GM12878 (cell line): ENCODE measurements around the gene ADD1. TPM values are rescaled to one million over a fixed set of nuclear protein-coding genes. Genes with fewer than 3 reads are reported as not detected.

Experiments used
- ATAC-seq: fragments of 200-7000 bp; cut with Tn5 transposase; 3 replicates; pipeline ENCODE4 v1.9.1; 2020; ENCODE audit warnings: mild to moderate bottlenecking, moderate library complexity
- BruUV-seq: library from RNA; stranded (reverse); fragments of 400-500 nt; replicated peaks from 2 replicates; lab custom pipeline; 2021; lab: Mats Ljungman, UMichigan
- CTCF ChIA-PET: fragments of 300-600 bp; sonication (Branson Sonifier 250); formaldehyde crosslinking; extraction: SDS; loops from one replicate; lab custom pipeline; 2021; ENCODE audit warnings: inconsistent platforms; lab: Yijun Ruan, JAX
- POLR2A ChIA-PET: fragments of 350-600 bp; formaldehyde crosslinking; extraction: SDS; loops from one replicate; lab custom pipeline; 2021; ENCODE audit warnings: inconsistent platforms; lab: Charles Lee
- RAD21 ChIA-PET: fragments of 300-600 bp; sonication (Branson Sonifier 250); formaldehyde crosslinking; loops from one replicate; lab custom pipeline; 2023; ENCODE audit warnings: antibody characterized with exemption; ENCODE audit not compliant: unreplicated experiment; lab: Charles Lee
- SMC1A ChIA-PET: fragments of 300-600 bp; sonication (Branson Sonifier 250); formaldehyde crosslinking; loops from one replicate; lab custom pipeline; 2023; ENCODE audit not compliant: unreplicated experiment, uncharacterized antibody; lab: Charles Lee
- DNase-seq: peaks from one replicate; pipeline ENCODE4 v3.0.0-alpha.2; 2011; ENCODE audit warnings: low read depth, low spot score
- FAIRE-seq: peaks from 3 replicates; lab custom pipeline; 2011; peaks lifted over from hg19 to GRCh38; lab: Jason Lieb, UNC
- H2AFZ ChIP-seq: 2 replicates; pipeline ENCODE4 v1.6.0; 2011; ENCODE audit warnings: low read depth, low read length, control low read depth; ENCODE audit not compliant: control insufficient read depth
- H3K27ac ChIP-seq: 2 replicates; pipeline ENCODE4 v1.5.1; 2011; ENCODE audit warnings: control low read depth; ENCODE audit not compliant: control insufficient read depth, insufficient read depth
- H3K27me3 ChIP-seq, 2 experiments: replicated peaks in 1 of 2; 2 replicates each; pipeline versions ENCODE4 v1.6.0 to v1.6.1; 2011; ENCODE audit warnings: low read length in 1 of 2; ENCODE audit not compliant: control insufficient read depth in 2 of 2, insufficient read depth in 2 of 2
- H3K36me3 ChIP-seq, 2 experiments: 2 replicates each; pipeline ENCODE4 v1.5.1; 2011; ENCODE audit warnings: low read length in 1 of 2; ENCODE audit not compliant: control insufficient read depth in 2 of 2, insufficient read depth in 2 of 2
- H3K4me1 ChIP-seq: 2 replicates; pipeline ENCODE4 v1.6.1; 2011; ENCODE audit warnings: mild to moderate bottlenecking, low read length, moderate library complexity, mixed read lengths; ENCODE audit not compliant: control insufficient read depth, insufficient read depth
- H3K4me2 ChIP-seq: 2 replicates; pipeline ENCODE4 v1.6.0; 2011; ENCODE audit warnings: control low read depth; ENCODE audit not compliant: control insufficient read depth, insufficient read depth
- H3K4me3 ChIP-seq: fragments of 200-600 bp; sonication (generic); 2 replicates; pipeline ENCODE4 v1.5.1; 2016
- H3K79me2 ChIP-seq: 2 replicates; pipeline ENCODE4 v1.6.0; 2011; ENCODE audit warnings: low read length; ENCODE audit not compliant: control insufficient read depth, insufficient read depth
- H3K9ac ChIP-seq: 2 replicates; pipeline ENCODE4 v1.8.0; 2011; ENCODE audit warnings: low read length, control low read depth, mixed read lengths; ENCODE audit not compliant: control insufficient read depth, insufficient read depth
- H3K9me3 ChIP-seq: replicated peaks from 3 replicates; pipeline ENCODE4 v1.5.1; 2011; ENCODE audit warnings: mild to moderate bottlenecking, low read length; ENCODE audit not compliant: control insufficient read depth, insufficient read depth
- H4K20me1 ChIP-seq: 2 replicates; pipeline ENCODE4 v1.6.0; 2011; ENCODE audit not compliant: control insufficient read depth, insufficient read depth
- BRCA1 ChIP-seq: IDR thresholded peaks from 2 replicates; pipeline ENCODE4 v1.6.1; 2011; ENCODE audit warnings: low read depth, low read length, improper control_type of control experiment
- CBFB ChIP-seq: IDR thresholded peaks from 2 replicates; pipeline ENCODE4 v1.6.1; 2016; ENCODE audit warnings: antibody characterized with exemption, low read depth
- GATAD2B ChIP-seq: fragments of 450-650 bp; conservative IDR thresholded peaks from 2 replicates; pipeline ENCODE4 v1.6.1; 2017; ENCODE audit warnings: low read depth, mild to moderate bottlenecking, moderate library complexity
- HCFC1 ChIP-seq: fragments of 150-350 bp; IDR thresholded peaks from 2 replicates; pipeline ENCODE4 v1.6.1; 2014; ENCODE audit warnings: low read length
- MTA2 ChIP-seq: fragments of 450-650 bp; IDR thresholded peaks from 2 replicates; pipeline ENCODE4 v1.6.1; 2016; ENCODE audit warnings: low read depth, mild to moderate bottlenecking, moderate library complexity
- MXI1 ChIP-seq: fragments of 150-350 bp; IDR thresholded peaks from 2 replicates; pipeline ENCODE4 v1.6.1; 2011; ENCODE audit warnings: low read depth, mild to moderate bottlenecking, inconsistent platforms, low read length, improper control_type of control experiment
- NBN ChIP-seq: fragments of 450-650 bp; IDR thresholded peaks from 2 replicates; pipeline ENCODE4 v1.6.1; 2016
- NFYB ChIP-seq: IDR thresholded peaks from 2 replicates; pipeline ENCODE4 v1.6.1; 2011; ENCODE audit warnings: low read depth, mild to moderate bottlenecking, low read length, improper control_type of control experiment, moderate library complexity; ENCODE audit not compliant: insufficient read depth
- PAX5 ChIP-seq: IDR thresholded peaks from 2 replicates; pipeline ENCODE4 v1.6.1; 2011; ENCODE audit warnings: low read depth, low read length, borderline replicate concordance
- RCOR1 ChIP-seq: conservative IDR thresholded peaks from 2 replicates; pipeline ENCODE4 v1.6.1; 2012; ENCODE audit warnings: low read depth, low read length, improper control_type of control experiment
- RUNX3 ChIP-seq: IDR thresholded peaks from 2 replicates; pipeline ENCODE4 v1.6.1; 2012; ENCODE audit warnings: low read length, inconsistent platforms
- SMARCA5 ChIP-seq: fragments of 450-650 bp; IDR thresholded peaks from 2 replicates; pipeline ENCODE4 v1.6.1; 2017; ENCODE audit warnings: mild to moderate bottlenecking
- STAT3 ChIP-seq: IDR thresholded peaks from 2 replicates; pipeline ENCODE4 v1.6.1; 2011; ENCODE audit warnings: low read depth, low read length, improper control_type of control experiment
- ZNF217 ChIP-seq: fragments of 450-650 bp; IDR thresholded peaks from 2 replicates; pipeline ENCODE4 v1.6.1; 2017; ENCODE audit warnings: antibody characterized with exemption, mild to moderate bottlenecking
- WGBS: methylation state at CpG from one replicate; pipeline ENCODE4 v1.1.6; 2016; ENCODE audit warnings: low lambda C conversion rate; ENCODE audit not compliant: insufficient replicate concordance, insufficient coverage; ENCODE audit errors: missing lambda C conversion rate; 5-methylcytosine and 5-hydroxymethylcytosine counted together
- in situ Hi-C: fragments of 300-500 bp; cut with MboI; formaldehyde crosslinking; loops from 9 replicates; pipeline ENCODE4 v1.14.3; 2018; ENCODE audit warnings: mixed read lengths
- intact Hi-C: fragments of 100-400 bp; cut with micrococcal nuclease; formaldehyde crosslinking; loops from one replicate; pipeline ENCODE4 v1.14.2; 2022; ENCODE audit not compliant: unreplicated experiment
- polyA plus RNA-seq, 11 experiments: library from polyadenylated mRNA; depleted of rRNA in 4 of 11; unstranded in 6 of 11; stranded (reverse) in 5 of 11; fragments of >200 nt; fragmentation: Nextera tagmentation in 4 of 11; fragmentation: Illumina TruSeq in 1 of 11; extraction: Ambion mirVana in 4 of 11; extraction: Trizol in 1 of 11; gene quantifications; 1 replicate in 1 of 11; 2 replicates in 10 of 11; pipeline versions ENCODE4 v1.2.1 to v1.2.3, GENCODE V29; 2011 to 2016; ENCODE audit warnings: inconsistent platforms in 2 of 11, missing spikeins in 2 of 11, low read depth in 1 of 11
- total RNA-seq, 4 experiments: library from RNA; depleted of rRNA in 3 of 4; stranded (reverse); fragments of >200 nt in 3 of 4; fragmentation: Illumina TruSeq in 1 of 4; extraction: Trizol in 1 of 4; gene quantifications; 2 replicates each; pipeline versions ENCODE4 v1.2.1 to v1.2.3, GENCODE V29; 2013 to 2021
- TF ChIP-seq, protein P1 (sequence below), 3 experiments: IDR thresholded peaks in 2 of 3; conservative IDR thresholded peaks in 1 of 3; 2 replicates each; pipeline ENCODE4 v1.5.1; 2011; ENCODE audit warnings: low read depth in 3 of 3, low read length in 3 of 3, mild to moderate bottlenecking in 3 of 3, control low read depth in 2 of 3, moderate library complexity in 2 of 3, inconsistent platforms in 1 of 3, mixed read lengths in 1 of 3; ENCODE audit not compliant: control insufficient read depth in 2 of 3, insufficient read depth in 1 of 3; ENCODE audit errors: extremely low read depth in 1 of 3
- TF ChIP-seq, protein P2 (sequence below): fragments of 450-650 bp; IDR thresholded peaks from 2 replicates; pipeline ENCODE4 v1.6.1; 2017; ENCODE audit warnings: mild to moderate bottlenecking, moderate library complexity
- TF ChIP-seq, protein P3 (sequence below): IDR thresholded peaks from 2 replicates; pipeline ENCODE4 v1.6.1; 2012; ENCODE audit warnings: low read depth, low read length, improper control_type of control experiment

The ADD1 gene
- total and polyA plus RNA-seq, 10 of the 15 experiments (the other 5 are each of a cell fraction or from before 2014, with no cell fraction given), result 21.6 to 182 (median 105) TPM

DNA sequence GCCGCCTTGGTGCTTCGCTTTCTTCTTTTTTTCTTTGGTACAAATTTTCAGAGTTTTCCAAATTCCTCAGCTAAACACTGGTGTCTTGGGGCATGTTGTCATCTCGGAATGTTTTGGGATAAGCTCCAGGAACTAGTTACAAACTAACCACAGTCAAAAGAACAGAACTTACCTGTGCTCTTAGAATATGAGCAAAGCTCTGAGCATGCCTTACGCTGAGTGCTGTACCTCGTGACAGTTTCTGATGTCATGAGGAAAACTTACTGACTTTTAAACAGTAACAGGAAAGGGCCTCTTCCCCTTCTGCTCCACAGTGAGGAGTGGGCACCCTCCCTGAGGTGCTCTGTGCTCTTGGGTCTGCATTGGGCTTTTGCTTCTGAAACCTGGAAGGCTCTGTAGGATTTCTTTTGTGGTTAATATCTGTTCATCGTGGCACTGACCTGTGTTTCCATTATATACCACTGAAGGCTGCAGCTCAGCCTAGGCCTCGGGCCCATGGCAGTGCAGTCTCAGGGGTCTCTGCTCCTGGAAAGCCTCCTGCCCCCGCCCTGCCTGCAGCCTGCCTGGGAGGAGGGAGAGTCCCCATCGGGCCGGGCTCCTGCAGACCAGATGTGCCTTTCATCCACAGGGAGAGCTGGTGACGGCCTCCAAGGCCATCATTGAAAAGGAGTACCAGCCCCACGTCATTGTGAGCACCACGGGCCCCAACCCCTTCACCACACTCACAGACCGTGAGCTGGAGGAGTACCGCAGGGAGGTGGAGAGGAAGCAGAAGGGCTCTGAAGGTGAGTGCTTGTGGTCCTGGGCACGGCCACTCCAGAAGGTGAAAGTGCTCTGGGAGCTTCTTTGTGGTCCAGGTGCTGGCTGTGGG is 70.8 kb downstream of the ADD1 start:
- CTCF ChIA-PET, result no interaction called here
- no peak for DNase-seq
- TF ChIP-seq BRCA1 (no peak), RUNX3 (peak; percentile 81), SMARCA5 (no peak), RCOR1 (no peak), MTA2 (no peak), HCFC1 (no peak), MXI1 (no peak), GATAD2B (no peak), STAT3 (no peak), PAX5 (peak; percentile 49; the same call in 1 of the 2 replicates), NFYB (no peak), NBN (no peak), ZNF217 (no peak), CBFB (no peak)
- TF ChIP-seq, protein P1, sequence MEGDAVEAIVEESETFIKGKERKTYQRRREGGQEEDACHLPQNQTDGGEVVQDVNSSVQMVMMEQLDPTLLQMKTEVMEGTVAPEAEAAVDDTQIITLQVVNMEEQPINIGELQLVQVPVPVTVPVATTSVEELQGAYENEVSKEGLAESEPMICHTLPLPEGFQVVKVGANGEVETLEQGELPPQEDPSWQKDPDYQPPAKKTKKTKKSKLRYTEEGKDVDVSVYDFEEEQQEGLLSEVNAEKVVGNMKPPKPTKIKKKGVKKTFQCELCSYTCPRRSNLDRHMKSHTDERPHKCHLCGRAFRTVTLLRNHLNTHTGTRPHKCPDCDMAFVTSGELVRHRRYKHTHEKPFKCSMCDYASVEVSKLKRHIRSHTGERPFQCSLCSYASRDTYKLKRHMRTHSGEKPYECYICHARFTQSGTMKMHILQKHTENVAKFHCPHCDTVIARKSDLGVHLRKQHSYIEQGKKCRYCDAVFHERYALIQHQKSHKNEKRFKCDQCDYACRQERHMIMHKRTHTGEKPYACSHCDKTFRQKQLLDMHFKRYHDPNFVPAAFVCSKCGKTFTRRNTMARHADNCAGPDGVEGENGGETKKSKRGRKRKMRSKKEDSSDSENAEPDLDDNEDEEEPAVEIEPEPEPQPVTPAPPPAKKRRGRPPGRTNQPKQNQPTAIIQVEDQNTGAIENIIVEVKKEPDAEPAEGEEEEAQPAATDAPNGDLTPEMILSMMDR (IDR thresholded peaks at IDR 0.05 in 2 of 3, conservative IDR thresholded peaks at IDR 0.05 in 1 of 3; ENCODE audit: control insufficient read depth in 2 of 3, extremely low read depth in 1 of 3, insufficient read depth in 1 of 3, low read depth in 3 of 3, low read length in 3 of 3), result no peak
- TF ChIP-seq, protein P2, sequence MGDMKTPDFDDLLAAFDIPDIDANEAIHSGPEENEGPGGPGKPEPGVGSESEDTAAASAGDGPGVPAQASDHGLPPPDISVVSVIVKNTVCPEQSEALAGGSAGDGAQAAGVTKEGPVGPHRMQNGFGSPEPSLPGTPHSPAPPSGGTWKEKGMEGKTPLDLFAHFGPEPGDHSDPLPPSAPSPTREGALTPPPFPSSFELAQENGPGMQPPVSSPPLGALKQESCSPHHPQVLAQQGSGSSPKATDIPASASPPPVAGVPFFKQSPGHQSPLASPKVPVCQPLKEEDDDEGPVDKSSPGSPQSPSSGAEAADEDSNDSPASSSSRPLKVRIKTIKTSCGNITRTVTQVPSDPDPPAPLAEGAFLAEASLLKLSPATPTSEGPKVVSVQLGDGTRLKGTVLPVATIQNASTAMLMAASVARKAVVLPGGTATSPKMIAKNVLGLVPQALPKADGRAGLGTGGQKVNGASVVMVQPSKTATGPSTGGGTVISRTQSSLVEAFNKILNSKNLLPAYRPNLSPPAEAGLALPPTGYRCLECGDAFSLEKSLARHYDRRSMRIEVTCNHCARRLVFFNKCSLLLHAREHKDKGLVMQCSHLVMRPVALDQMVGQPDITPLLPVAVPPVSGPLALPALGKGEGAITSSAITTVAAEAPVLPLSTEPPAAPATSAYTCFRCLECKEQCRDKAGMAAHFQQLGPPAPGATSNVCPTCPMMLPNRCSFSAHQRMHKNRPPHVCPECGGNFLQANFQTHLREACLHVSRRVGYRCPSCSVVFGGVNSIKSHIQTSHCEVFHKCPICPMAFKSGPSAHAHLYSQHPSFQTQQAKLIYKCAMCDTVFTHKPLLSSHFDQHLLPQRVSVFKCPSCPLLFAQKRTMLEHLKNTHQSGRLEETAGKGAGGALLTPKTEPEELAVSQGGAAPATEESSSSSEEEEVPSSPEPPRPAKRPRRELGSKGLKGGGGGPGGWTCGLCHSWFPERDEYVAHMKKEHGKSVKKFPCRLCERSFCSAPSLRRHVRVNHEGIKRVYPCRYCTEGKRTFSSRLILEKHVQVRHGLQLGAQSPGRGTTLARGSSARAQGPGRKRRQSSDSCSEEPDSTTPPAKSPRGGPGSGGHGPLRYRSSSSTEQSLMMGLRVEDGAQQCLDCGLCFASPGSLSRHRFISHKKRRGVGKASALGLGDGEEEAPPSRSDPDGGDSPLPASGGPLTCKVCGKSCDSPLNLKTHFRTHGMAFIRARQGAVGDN, result no peak
- TF ChIP-seq, protein P3, sequence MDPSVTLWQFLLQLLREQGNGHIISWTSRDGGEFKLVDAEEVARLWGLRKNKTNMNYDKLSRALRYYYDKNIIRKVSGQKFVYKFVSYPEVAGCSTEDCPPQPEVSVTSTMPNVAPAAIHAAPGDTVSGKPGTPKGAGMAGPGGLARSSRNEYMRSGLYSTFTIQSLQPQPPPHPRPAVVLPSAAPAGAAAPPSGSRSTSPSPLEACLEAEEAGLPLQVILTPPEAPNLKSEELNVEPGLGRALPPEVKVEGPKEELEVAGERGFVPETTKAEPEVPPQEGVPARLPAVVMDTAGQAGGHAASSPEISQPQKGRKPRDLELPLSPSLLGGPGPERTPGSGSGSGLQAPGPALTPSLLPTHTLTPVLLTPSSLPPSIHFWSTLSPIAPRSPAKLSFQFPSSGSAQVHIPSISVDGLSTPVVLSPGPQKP, result no peak

More for the DNA sequence above, 70.8 kb downstream of the ADD1 start:
- Histone ChIP-seq H3K27ac (no peak overlapping the region), H3K27me3 (no peaks in the 10 kb centered on the region), H3K36me3 (peaks cover 5 to 10% of the 10 kb centered on the region in 2 experiments), H3K9me3 (no peaks in the 10 kb centered on the region; the same call in 2 of the 3 replicates), H3K4me2 (no peak overlapping the region), H4K20me1 (no peaks in the 10 kb centered on the region), H3K79me2 (no peaks in the 10 kb centered on the region), H2AFZ (no peak overlapping the region), H3K4me1 (peaks cover 7% of the 10 kb centered on the region), H3K9ac (no peak overlapping the region), H3K4me3 (no peak overlapping the region)
- FAIRE-seq, result no peak
- ATAC-seq, result peak; percentile 75
- 59% methylated on average over 16 of the region's 16 CpGs for WGBS
- ChIA-PET SMC1A (interaction anchor here (0.6 to 1.1 kb wide), 3 partner anchors 23 to 1396 kb away, joined by 3 to 4 read pairs (median 3); no protein-coding TSS in a partner anchor), POLR2A (interaction anchor here (1.0 kb wide), 1 partner anchor 21 kb away, joined by 3 read pairs; no protein-coding TSS in a partner anchor), RAD21 (interaction anchor here (1.1 kb wide), 1 partner anchor 151 kb away, joined by 3 read pairs; no protein-coding TSS in a partner anchor)
- in situ Hi-C loops (no loop called here), intact Hi-C loops (no loop called here)
- BruUV-seq, result no TSS peak
